Measurements from ENCODE around the gene AP2S1.
"Not testable (repeated sequence)": the region's sequence is repeated elsewhere in the genome, so short reads cannot be mapped to it uniquely, and the experiment has no call there.

The AP2S1 gene

DNA sequence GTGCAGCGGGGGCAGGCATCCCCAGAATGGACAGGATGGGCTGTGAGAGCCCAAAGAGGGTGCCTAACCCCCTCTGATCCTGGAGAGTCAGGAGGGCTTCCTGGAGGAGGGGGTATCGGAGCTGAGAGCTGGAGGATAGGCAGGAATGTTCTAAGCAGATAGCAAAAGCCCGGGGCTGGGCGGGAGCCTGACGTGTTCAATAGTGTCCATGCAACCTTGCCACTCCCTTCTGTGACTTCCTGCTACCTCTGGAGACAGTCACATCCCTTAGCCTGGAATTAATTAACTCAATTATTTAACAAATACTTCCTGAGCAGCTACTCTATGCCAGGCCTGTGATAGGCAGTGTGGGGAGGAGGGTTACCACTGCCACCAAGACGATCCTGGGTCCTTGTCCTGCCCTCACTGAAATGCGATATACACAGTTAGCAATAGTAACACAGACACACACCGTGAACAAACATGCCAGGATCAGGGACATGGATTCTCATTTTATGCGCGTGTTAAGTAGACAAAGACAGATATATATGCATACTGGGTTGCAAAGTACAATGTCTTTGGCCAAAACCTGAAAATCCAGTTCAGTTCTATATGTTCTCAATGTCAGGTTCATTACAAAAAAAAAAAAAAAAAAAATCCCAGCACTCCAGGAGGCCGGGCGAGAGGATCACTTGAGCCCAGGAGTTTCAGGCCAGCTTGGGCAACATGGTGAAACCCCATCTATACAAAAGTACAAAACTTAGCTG, 10.7 kb downstream of the AP2S1 start:
- DNase-seq = no peak

GRCh38 chr19:46838160-46838559, 12.5 kb downstream of the AP2S1 start:
- DNase-seq = no peak

DNA sequence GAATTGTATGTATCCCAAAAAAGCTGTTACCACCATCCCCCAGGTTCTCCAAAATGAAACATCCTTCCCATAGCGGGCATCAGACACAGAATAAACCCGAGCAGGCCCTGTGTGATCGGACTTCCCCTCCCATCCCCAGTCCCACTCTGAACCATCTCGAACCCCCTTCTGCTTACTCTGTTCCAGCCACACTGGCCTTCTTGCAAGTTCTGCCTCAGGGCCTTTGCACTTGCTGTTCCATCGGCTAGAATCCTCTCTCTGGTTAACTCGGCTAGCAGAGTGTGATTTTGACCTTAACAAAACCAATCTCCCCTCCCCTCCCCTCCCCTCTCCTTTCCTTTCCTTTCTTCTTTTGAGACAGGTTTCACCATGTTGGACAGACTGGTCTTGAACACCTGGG, 15.7 kb downstream of the AP2S1 start:
- DNase-seq = no peak

DNA sequence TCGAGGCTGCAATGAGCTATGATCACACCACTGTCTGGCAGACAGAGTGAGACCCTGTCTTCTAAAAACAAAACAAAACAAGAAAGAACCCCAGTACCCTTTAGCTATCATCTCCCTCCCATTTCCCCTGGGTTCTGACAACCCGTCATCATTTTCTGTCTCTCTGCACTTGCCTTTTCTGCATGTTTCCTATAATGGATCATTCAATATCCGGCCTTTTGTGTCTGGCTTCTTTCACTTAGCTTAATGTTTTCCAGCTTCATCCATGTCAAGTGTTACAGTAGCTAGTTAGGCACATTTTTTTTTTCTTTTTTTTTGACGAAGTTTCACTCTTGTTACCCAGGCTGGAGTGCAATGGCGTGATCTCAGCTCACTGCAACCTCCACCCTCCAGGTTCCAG, 16.5 kb downstream of the AP2S1 start:
- DNase-seq = no peak

DNA sequence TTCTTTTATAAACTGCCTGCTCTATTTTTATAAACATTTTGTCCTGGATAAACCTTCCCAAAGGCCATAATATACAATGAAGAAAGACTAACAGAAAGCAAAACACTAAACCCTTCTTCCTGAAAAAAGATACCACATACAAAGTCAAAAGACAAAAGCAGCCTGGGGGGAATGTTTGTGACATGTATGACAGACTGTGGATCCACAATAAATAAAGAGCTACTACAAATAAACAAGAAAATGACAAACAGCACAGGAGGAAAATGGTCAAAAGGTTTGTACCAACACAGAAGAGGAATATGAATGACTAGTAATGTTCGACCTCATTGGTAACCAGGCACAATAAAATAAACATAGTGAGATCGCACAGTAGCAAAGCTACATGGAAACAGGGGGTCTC, 19.8 kb downstream of the AP2S1 start:
- DNase-seq = no peak

DNA sequence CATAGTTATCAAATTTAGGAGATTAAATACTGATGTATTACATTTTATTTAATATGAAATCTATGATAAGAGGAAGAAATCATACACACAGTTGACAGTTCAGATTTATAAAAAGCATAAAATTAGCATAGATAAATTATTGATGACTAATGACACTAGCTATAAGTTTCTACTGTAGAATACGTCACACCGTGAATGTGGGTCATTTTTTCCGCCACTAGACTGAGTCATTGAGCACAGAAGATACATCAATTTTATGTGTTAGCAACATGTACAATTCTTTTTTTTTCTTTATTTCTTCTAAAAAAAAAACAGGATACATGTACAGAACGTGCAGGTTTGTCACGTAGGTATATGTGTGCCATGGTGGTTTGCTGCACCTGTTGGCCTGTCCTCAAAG, 22.2 kb downstream of the AP2S1 start:
- DNase-seq = peak; percentile 64

DNA sequence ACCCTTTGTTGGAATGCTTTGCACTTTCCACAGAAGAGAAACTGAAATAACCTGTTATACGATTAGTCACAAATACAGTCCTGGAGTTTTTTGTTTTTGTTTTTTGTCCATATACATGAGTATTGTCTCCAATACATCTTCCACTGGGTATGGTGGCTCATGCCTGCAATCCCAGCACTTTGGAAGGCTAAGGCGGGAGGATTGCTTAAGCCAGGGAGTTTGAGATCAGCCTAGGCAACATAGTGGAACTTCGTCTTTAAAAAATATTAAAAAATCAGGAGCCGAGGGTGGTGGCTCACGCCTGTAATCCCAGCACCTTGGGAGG, 25.0 kb downstream of the AP2S1 start:
- DNase-seq = no peak

- no peak for DNase-seq
These were observed 25.5 kb downstream of the AP2S1 start for GRCh38 chr19:46824890-46825730.

- DNase-seq = no peak
These were observed 27.6 kb downstream of the AP2S1 start for GRCh38 chr19:46823049-46823448.

DNA sequence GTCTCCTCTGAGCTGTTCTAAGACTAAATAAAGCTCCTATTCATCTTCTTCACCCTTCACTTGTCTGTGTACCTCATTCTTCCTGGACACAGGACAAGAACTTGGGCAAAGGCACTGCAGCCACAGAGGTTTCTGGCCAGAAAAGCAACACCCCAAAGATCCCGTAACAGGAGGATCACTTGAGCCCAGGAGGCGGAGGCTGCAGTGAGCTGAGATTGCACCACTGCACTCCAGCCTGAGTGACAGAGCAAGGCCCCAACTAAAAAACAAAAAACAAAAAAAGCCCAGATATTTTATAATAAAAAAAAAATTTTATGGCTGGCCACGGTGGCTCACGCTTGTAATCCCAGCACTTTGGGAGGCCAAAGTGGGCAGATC, 28.2 kb downstream of the AP2S1 start:
- not testable (repeated sequence) for DNase-seq

DNA sequence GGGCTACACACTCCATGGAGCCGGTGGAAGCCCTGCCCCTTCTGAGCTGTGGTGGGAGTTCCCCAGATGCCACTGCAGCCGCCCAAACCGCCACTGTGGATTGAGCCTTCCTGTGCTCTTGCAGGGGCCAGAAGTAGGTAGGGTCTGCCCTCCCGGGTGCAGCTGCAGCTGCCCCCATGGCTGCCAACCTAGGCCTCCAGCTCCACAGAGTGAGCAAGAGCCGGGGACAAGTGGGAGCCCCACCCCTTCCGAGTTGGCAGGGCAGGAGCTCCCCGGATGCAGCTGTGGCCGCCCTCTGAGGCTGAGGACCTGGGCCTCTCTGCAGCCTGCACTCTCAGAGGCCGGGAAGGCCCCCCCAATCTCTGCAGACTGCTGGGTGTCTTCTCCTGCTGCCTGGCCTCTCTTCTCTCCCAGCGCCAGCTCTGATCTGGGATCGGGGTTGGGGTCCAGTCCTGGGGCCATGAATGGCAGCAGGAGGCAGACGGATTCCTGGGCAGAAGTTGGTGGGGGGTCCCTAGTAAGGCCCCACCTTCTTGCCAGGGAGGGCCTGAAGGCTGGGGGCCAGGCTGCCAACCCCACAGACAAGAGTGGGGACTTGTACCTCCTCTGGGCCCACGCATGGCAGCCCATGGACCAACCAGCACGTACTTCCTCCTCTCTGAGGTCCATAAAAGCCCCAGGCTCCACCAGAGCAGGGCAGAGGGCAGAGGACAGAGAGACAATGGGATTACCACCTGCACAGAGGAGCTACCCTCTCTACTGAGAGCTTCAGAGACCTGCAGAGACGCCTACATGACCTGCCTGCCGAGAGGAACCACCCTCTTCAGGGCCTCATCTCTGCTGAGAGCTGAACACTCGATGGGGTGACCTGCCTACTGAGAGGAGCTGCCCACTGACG, 28.9 kb downstream of the AP2S1 start:
- DNase-seq = peak; percentile 34

DNA sequence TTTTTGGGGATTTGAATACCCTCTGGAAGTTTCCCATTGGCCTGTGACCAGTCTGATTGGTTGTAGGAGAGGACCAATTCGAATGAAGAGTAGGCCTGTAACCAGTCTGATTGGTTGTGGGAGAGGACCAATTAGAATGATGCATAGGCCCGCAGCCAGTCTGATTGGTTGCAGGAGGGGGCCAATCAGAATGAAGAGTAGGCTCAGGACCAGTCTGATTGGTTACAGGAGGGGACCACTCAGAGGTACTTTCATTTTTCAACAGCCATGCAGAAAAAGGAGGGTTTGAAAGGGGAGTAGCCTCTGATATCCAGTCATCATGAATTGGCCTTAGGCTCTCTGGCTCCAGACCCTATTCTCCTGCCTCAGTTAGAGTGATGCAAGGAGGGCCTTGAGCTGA, 31.8 kb downstream of the AP2S1 start:
- no peak for DNase-seq

GRCh38 chr19:46815833-46816627, 34.6 kb downstream of the AP2S1 start:
- DNase-seq = no peak

GRCh38 chr19:46813839-46814358, 36.7 kb downstream of the AP2S1 start:
- no peak for DNase-seq

- no peak for DNase-seq
These were observed 37.4 kb downstream of the AP2S1 start for GRCh38 chr19:46812977-46813838.

DNA sequence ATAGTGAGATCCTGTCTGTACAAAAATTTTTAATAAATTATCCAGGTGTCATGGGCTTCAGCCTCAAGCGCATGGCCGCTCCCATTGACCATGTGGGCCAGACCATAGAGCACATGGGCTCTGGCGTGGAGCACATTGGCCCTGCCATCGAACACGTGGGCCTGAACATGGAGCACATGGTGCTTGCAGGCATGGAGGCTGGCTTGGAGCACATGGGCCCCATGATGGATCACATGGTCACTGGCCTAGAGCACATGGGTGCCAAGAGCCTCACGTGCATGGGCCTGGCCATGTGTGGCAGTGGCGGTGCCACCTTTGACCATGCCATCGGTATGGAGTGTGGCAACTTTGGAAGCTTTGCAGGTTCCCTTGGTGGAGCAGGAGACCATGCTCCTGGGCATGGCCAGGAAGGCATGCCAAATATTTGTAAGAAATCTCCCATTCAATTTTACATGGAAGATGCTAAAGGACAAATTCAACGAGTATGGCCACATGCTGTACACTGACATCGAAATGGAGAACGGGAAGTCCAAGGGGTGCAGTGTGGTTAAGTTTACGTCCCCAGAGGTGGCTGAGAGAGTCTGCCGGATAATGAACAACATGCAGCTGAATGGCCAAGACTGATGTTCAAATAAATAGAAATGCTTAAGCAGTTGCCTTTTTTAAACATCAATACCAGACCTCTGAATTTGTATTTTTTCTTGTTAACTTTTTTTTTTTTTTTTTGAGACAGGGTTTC, 40.9 kb downstream of the AP2S1 start:
- DNase-seq = no peak

DNA sequence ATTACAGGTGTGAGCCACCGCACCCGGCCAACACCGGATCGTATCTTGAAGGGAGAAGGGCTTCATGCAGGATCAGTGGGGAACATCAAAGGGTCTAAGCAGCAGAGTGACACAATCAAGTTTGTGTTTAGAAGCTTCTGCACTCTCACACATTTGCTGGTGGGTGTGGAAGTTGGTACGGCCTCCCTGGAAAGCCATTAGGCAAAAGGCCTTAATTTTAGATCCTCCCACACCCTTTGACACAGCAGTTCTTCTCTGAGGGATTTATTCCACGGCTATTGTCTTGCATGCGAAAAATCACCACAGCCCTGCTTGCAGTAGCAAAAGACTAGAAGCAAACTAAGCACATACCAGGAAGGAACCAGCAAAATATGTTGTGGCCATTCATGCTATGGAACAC, 44.0 kb downstream of the AP2S1 start:
- no peak for DNase-seq

DNA sequence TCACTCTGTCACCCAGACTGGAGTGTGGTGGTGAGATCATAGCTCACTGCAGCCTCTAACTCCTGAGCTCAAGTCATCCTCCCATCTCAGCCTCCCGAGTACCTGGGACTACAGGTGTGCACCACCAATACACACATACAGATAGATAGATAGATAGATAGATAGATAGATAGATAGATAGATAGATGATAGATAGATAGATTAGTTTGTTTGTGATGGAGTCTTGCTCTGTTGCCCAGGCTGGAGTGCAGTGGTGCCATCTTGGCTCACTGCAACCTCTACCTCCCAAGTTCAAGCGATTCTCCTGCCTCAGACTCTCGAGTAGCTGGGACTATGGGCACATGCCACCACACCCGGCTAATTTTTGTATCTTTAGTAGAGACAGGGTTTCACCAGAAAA, 46.2 kb downstream of the AP2S1 start:
- not testable (repeated sequence) for DNase-seq

GRCh38 chr19:46803555-46803954, 47.1 kb downstream of the AP2S1 start:
- no peak for DNase-seq

DNA sequence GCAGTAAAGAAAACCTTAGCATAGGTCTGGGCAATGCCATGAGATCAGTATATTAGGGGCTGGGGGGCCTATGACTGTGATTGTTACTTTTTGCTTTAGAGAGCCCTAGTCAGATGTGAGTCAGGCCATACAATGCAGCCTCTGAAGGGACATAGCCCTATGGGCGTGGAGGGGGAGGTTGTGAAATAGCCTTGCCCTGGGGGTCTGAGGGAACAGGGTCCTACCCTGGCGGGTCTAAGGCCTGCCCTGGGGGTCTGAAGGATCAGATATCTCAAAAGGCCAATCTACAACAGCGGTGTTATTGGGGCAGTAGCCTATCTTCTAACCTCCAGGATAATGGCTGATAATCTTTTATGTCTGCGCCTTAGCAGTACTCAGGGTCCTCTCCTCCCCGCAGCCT, 48.5 kb downstream of the AP2S1 start:
- DNase-seq = no peak

DNA sequence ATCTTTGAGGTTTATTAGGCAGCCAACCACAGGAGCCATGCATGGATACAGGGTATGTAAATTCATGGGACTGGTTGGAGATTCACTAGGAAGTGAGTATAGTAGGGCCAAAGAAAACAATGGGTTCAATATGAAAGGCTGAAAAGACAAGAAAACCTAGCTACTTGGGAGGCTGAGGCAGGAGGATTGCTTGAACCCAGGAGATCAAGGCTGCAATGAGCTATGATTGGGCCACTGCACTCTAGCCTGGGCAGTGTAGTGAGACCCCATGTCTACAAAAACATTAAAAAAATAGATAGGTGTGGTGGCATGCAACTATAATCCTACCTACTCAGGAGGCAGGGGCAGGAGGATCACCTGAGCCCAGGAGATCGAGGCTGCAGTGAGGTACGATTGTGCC, 51.9 kb downstream of the AP2S1 start:
- DNase-seq = no peak

Data from activated T-cell treated with anti-CD3 and anti-CD28 coated beads for 4 hours (primary cell).